GM20431 (cell line): Measurements from ENCODE around the gene KATNAL2.

Experiments used
- in situ Hi-C: fragments of 300-500 bp; cut with MseI, MboI; formaldehyde crosslinking; loops from one replicate; pipeline ENCODE4 v1.15.0; 2020; ENCODE audit warnings: low sequenced_read_pairs; ENCODE audit not compliant: unreplicated experiment

The KATNAL2 gene, protein sequence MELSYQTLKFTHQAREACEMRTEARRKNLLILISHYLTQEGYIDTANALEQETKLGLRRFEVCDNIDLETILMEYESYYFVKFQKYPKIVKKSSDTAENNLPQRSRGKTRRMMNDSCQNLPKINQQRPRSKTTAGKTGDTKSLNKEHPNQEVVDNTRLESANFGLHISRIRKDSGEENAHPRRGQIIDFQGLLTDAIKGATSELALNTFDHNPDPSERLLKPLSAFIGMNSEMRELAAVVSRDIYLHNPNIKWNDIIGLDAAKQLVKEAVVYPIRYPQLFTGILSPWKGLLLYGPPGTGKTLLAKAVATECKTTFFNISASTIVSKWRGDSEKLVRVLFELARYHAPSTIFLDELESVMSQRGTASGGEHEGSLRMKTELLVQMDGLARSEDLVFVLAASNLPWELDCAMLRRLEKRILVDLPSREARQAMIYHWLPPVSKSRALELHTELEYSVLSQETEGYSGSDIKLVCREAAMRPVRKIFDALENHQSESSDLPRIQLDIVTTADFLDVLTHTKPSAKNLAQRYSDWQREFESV

DNA sequence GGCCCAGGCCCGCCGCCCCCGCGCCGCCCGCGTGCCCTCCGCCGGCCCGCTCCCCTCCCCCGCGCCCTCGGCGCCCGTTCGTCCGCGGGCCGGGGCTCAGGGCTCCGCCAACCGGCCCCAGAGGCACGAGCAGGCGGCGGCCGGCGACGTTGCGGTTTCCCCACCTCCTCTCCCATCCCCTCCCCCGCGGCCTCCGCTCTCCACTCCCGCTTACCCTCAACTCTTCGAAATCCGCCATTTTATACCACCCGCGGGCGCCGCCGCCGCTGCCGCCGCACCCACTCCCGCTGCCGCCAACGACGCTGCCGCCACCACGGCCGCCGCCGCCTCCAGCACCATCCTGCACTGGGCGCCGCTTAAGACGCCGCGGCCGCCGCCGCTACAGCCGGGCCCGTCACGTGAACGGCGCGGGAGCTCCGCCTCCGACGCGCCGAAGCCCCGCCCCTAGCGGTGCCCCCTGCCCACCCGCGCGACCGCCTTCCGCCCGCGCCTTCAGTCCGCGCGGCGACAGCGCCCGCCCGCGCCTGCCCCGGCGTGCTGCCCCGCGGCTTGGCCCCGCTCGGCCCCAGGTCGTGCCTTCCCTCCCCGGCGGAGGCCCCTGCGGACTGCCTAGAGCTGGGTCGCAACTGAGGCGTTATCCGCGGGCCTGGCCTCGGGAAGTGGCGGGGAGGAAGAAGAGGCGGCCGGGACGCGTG lies at the start of gene KATNAL2, which contains the start of gene PIAS2:
TSS of gene KATNAL2 (plus strand) at position 495 of the 695 bp plus-strand sequence. CDS start 29,271 bp downstream, outside the sequence.
TSS of gene PIAS2 (minus strand) at position 400 of the 695 bp plus-strand sequence. CDS start at position 238, 162 bp downstream.
- in situ Hi-C loops = no loop called here

DNA sequence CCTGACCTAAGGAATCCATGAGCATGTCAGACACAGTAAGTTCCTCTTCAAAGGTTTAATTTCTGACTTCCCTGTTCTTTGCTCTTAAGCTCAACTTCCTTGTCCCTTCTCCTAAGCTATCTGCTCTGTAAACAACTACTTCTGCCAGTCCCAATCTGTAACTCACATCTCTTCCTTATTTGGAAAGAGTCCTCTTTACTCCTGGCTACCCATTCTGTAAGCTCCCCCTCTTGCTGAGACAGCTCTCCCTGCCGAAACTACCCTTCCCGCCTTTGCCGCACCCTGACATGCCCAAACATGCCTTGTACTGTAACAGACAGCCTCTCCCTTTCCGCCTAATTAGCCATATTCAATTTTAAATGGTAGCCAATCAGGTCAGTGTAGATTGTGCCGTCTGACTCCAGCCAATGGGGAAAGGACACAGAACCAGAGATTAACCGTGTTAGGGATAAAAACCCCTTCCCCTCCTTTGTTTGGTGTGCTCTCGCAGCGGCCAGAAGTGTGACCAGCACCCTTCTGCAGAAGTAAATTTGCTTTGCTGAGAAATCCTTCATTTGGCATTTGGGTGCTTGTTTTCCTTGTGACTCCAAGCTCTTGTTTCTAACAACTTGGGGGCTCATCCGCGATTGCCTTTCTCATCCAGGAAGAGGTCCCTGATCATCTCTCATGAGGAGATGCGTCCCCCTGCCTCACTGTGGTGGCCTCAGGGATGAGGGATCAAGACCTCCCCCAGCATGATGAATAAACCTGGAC lies 49.1 kb upstream of the KATNAL2 start:
- in situ Hi-C loops = no loop called here

DNA sequence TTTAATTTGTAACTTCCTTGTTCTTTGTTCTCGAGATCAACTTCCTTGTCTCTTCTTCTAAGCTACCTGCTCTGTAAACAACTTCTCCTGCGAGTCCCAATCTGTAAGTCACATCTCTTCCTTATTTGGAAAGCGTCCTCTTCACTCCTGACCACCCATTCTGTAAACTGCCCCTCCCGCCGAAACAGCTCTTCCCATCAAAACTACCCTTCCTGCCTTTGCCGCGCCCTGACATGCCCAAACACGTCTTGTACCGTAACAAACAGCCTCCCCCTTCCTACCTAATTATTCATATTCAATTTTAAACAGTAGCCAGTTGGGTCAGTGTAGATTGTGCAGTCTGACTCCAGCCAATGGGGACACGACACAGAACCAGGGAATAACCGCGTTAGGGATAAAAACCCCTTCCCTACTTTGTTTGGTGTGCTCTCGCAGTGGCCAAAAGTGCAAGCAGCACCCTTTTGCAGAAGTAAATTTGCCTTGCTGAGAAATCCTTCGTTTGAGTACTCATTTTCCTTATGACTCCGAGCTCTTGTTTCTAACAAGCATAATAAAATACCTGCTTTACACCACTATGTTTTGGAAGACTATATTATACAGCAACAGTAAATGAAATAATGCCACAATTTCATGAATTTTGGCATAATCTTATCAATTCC lies 39.9 kb upstream of the KATNAL2 start:
- in situ Hi-C loops = no loop called here

DNA sequence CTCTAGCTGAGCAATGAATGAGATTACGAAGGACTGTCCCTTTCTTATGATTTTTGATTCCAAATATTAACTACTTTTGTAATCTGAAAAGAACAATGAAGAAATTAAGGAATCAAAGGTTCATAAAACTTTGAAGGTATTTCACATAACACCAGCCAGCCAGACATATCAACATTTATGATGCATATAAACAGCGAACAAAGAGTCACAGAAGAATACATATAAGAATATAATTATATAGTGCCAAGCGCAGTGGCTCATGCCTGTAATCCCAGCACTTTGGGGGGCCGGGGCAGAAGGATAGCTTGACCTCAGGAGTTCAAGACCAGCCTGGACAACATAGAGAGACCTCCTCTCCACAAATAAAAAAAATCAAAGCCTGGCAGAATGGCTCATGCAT lies 34.2 kb upstream of the KATNAL2 start:
- in situ Hi-C loops = no loop called here

DNA sequence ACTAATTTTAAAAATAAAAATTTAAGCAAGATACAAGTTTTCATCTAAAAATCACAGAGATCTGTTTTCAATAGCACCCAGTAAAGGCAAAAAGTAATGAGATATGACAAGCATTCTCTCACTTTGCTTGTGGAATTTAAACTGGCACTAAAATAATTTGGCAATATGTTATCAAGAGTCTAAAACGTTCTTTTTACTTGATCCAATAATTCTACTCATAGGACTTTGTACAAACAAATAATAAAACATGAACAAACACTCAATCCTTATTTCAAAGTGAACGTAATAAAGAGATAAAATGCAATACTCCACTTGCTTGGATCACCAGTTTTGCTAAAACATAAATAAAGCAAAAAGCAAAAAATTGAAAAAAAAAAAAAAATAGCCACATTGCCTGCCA lies 30.5 kb upstream of the KATNAL2 start:
- in situ Hi-C loops = no loop called here

DNA sequence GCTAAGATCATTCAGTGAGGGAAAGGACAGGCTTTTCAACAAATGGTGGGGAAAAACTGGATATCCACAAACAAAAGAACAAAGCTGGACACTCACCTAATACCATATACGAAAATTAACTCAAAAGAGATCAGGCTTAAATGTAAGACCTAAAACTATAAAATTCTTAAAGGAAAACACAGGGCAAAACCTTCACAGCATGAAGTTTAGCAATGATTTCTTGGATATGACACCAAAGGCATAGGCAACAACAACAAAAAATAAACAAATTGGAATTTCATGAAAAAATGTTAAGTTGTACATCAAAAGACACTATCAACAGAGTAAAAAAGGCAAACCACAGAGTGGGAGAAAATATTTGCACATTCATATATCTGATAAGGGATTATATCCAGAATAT lies 28.4 kb upstream of the KATNAL2 start:
- in situ Hi-C loops = no loop called here

DNA sequence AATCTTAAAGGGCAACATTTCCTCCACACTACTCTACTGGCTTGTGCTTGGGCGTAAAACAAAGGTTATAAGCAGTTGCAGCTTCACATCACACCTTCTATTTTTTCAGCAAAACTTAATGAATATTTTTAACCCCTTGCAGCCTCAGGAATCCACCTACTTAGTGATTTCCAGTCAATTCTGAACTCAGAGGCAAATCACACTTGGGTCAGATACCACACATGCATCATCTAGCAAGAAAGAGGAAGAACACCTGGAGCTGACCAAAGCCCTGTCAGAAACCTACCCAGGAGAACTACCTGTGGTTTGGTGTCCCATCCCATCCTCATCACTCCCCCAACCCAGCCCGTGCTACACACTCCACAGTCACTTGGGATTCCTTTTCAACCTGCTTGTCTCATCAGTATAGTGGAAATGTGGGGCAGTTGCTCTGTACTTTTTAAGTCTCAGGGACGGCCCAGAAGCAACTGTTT lies 25.6 kb upstream of the KATNAL2 start:
- in situ Hi-C loops = no loop called here

DNA sequence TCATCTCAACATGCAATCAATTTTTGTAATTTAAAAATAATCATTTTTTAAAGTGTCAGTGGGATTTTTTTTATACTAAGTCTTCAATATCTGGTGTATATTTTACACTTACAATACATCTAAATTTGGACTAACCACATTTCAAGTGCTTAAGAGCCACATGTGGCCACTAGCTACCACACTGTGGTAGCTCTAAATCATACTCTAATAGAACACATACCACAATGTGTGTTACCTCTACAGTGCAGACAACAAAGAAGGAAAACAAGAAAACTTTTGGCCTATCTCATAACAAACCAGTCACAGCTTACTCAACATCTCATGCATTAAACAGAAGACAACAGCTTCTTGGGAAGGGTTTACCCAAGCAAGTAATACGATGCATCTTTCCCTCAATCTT lies 24.6 kb upstream of the KATNAL2 start:
- in situ Hi-C loops = no loop called here

DNA sequence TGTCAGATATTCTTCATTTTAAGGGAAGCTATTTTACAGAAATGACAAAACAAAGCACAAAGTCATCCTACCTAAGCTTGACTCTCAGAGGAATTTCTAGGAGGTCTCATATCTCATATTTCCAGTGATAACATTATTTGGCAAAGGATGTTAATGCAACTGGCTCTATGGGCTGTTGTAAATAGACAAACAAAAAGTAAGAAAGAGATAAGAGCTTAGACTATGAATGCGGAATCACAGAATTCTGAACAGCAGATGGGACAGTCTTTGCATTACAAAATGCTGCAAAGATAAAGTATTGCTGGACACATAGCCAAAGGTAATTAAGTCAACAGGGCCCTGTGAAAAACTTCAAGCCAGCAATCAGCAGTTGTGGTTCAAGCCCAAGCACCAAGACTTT lies 24.0 kb upstream of the KATNAL2 start:
- in situ Hi-C loops = no loop called here

DNA sequence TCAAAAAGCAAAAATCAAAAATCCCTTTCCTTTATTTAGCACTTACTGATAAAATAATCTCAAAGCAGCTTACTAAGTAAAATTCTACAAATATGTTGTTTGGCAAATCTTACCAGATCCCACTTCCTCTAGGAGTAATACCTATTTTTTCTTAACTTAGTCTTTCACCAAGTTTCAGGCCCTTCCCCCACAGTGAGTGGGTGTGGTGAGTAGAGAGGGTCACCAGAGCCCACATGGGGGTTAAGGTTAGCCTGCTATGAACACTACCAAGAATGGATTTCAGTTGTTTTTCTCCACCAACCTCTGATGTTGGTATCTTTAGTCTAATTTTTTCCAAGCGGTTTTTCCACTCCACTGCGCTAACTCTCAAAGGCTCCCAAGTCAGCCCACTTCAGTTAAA lies 23.3 kb upstream of the KATNAL2 start:
- in situ Hi-C loops = no loop called here

DNA sequence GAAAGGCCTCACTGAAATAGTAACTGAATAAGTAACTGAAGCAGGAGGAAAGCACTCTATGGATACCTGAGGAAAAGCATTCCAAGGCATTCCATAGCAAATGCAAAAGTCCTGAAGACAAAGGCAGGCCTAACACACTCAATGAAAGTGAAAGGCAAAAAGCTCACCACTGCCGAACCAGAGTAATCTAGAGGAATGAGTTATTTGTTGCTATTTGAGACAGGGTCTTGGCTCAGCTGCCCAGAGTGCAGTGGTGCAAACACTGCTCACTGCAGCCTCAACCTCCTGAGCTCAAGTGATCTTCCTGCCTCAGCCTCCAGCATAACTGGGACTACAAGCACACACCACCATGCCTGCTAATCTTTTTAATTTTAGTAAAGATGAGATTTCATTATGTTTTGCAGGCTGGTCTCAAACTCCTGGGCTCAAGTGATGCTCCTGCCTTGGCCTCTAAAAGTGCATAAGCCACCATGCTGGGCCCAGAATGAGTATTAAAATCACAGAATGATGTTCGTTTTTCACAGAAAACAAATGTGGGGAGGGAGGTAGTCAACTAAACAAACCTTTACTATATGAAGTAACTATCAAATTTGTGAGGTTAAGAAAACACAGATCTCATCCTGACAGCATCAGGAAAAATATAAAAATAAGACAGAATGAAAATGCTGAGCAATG lies 18.0 kb upstream of the KATNAL2 start:
- in situ Hi-C loops = no loop called here

DNA sequence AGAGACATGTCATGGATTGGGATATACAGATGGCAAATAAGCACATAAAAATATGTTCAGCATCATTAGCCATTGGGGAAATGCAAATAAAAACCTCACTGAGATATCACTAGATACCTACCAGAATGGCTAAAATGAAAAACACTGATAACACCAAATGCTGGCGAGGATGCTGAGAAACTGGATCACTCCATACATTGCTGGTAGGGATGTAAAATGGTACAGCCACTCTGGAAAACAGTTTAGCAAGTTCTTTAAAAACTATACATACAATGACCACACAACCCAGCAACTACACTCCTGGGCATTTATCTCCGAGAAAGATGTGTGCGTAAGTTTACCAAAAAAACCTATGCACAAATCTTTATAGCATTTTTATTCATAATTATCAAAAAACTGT lies 14.0 kb upstream of the KATNAL2 start:
- in situ Hi-C loops = no loop called here

DNA sequence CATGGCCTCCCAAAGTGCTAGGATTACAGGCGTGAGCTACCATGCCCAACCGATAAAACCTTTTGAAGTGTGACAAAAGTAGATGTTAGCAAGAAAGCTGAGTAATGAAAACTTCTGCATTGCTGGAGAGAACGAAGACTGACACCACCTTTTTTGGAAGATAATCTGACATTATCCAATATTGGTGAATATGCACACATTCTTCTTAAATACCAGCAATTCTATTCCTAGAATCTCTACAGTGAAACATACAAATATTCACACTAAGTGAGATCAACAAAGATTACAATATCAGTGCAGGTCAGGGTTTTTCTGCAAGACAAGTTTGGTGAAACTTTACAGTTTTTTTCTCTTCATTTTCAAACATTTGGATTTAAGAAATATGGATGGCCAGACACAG lies 7.9 kb upstream of the KATNAL2 start:
- in situ Hi-C loops = no loop called here

DNA sequence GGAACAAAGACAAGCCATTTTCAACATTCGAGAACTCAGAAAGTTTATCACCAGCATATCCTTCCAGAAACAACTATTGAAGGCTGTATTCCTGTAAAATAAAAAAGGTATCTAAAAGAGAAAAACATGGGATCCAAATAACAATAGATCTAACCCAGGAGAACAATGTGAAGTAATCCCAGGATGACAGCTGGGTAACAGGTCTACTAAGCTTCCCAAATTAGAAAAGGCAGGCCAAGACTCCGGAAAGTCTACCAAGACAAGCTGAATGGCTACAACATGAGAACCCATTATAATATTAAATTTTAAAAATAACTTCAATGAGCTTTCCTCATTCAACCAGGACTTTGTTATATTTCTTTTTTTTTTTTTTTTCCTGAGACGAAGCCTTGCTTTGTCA lies 6.5 kb upstream of the KATNAL2 start:
- in situ Hi-C loops = no loop called here

DNA sequence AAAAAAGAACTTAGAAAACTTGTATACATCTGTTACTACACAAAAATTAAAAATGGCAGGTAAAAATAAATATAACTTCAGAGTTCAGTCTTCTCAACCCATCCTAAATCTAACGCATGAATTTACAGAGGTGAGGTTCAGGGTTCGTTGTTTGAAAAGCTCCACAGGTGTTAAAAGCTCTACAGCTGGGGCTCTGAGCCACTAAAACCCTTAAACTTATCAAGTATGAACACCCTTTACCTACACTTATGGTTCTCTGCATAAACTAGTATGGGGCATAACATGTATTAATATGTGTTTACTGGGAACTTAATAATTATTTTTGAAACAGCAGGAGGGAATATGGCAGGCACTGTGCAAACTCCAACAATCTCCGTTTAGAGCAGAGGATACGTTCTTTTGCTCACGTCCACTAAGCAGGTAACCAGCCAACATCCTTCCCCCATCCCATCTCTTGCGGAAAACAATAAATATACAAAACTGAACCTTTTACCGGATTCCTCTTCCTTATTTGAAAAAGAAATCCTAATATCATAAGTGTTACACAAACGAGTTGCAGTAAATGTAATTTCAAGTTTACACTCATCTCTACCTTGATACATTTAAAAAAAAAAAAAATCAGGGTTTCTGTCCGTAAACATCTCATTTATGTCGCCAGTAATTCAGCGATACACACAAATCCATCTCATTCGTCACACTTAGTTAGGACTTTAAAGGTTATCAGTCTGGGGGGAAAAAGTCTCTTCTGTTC lies 1.4 kb upstream of the KATNAL2 start:
- in situ Hi-C loops = no loop called here

DNA sequence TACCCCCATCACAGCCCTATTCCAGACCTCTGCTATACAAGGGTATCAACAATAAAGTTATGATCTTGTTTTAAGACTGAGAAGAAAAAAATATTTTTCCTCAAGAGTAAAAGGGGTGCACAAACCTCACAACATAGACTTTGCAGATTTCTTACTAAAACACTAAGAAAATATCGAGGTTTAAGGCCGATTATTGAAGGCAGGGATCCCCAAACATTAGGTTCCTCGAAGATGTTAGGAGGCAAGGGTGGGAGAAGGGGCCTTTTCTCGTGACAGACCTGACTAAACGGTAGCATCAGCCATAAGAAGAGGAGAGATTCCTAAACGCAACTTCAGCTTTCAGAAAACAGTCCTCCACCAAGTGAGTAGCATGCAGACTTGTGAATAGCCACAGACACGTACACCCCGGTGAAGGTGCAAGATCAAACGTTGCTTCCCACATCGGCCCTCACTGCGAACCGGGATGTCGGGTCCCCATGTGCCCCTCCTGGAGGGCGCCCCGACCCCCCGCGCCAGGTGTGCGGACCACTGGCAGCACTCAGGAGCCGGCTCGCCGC lies 773 bp upstream of the KATNAL2 start:
- in situ Hi-C loops = no loop called here

DNA sequence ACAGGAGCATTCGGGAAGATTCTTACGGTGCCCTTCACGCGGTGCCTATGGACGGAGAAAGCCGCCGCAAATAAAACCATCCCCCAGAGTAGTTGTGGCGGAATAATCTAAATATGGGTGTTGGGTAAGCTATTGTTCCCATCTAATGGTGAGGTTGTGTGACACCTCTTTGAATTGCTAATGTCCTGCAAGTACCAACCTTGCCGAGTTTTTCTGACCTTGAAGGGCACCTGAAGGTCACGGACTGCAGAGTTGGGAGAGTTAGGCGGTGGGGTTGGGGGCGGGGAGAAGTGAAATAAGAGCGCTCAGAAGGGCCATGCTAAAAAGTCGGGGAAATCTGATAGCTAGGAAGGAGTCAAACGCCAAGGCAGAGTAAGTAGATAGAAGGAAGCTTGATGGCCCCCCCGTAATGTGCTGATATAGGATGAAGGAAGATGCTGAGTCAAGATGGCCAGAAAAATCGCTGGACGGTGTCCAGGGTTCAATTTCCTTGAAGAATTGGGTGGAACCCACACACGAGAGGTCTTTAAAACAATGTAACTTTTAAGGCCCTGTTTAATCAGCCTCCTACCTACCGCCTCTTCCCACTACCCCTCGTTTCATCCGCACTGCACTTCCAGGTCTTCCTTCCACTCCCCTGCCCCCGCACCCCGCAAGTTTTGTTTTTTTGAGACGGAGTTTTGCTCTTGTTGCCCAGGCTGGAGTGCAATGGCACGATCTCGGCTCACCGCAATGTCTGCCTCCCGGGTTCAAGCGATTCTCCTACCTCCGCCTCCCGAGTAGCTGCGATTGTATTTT lies 600 bp downstream of the KATNAL2 start:
- in situ Hi-C loops = no loop called here

DNA sequence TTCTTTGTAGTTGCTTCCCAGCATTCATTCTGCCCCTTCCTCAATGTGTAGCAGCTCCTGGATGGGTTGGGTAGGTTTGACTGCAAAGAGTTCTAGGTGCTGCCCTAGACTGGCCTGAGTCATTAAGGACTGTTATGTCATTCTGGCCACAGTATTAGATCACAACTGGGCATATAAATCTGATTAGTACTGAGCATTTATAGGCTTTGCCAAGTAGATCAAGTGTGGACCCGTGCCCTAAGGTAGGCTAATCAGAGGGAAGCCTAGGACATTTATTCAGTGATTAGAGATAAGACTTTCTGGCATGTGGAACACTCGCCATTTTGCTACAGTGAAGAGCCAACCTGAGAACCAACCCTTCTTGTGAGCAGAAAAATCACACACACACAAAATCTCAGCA lies 2.7 kb downstream of the KATNAL2 start:
- in situ Hi-C loops = no loop called here
